HepG2 (cell line): ENCODE measurements around the gene EPS8L3. TPM values are rescaled to one million over a fixed set of nuclear protein-coding genes. Genes with fewer than 3 reads are reported as not detected.

Source experiments
- ATAC-seq: fragments of 200-7000 bp; cut with Tn5 transposase; 3 replicates; pipeline ENCODE4 v1.9.1; 2020; ENCODE audit warnings: mild to moderate bottlenecking, moderate library complexity
- BruUV-seq: library from RNA; stranded (reverse); fragments of 400-500 nt; replicated peaks from 2 replicates; lab custom pipeline; 2021; lab: Mats Ljungman, UMichigan
- CTCF ChIA-PET: fragments of 300-600 bp; formaldehyde crosslinking; extraction: SDS; loops from one replicate; lab custom pipeline; 2021; ENCODE audit warnings: low total read pairs, inconsistent platforms, low intra/inter-chr PET ratio; lab: Yijun Ruan, JAX
- POLR2A ChIA-PET: fragments of 350-600 bp; sonication (Branson Sonifier 250); formaldehyde crosslinking; loops from one replicate; lab custom pipeline; 2020; ENCODE audit warnings: antibody characterized with exemption, inconsistent platforms; lab: Yijun Ruan, JAX
- DNase-seq: peaks from one replicate; pipeline ENCODE4 v3.0.0-alpha.2; 2015; ENCODE audit warnings: low spot score
- FAIRE-seq: peaks from 3 replicates; lab custom pipeline; 2011; peaks lifted over from hg19 to GRCh38; lab: Jason Lieb, UNC
- H2AFZ ChIP-seq: one replicate; pipeline ENCODE4 v1.6.1; 2011; ENCODE audit warnings: low read length, inconsistent platforms
- H3K27ac ChIP-seq: fragments of 300-600 bp; 3 replicates; pipeline ENCODE4 v1.8.0; 2011; ENCODE audit warnings: mixed run types, mild to moderate bottlenecking, mixed read lengths, low read length, inconsistent platforms; ENCODE audit not compliant: insufficient read depth; ENCODE audit errors: extremely low read length
- H3K27me3 ChIP-seq, 2 experiments: fragments of 200-600 bp in 1 of 2; 2 replicates in 1 of 2; 3 replicates in 1 of 2; pipeline versions ENCODE4 v1.6.0 to v1.8.0; 2011; ENCODE audit warnings: low read length in 2 of 2, mild to moderate bottlenecking in 2 of 2, moderate library complexity in 2 of 2, inconsistent platforms in 1 of 2; ENCODE audit not compliant: insufficient read depth in 2 of 2, control insufficient read depth in 1 of 2
- H3K36me3 ChIP-seq, 2 experiments: fragments of 200-600 bp in 1 of 2; replicated peaks in 1 of 2; 2 replicates in 1 of 2; 3 replicates in 1 of 2; pipeline versions ENCODE4 v1.5.1 to v1.8.0; 2011; ENCODE audit warnings: low read length in 2 of 2, inconsistent platforms in 1 of 2; ENCODE audit not compliant: insufficient read depth in 2 of 2, control insufficient read depth in 1 of 2
- H3K4me1 ChIP-seq: 2 replicates; pipeline ENCODE4 v1.5.1; 2012; ENCODE audit warnings: low read length, inconsistent platforms; ENCODE audit not compliant: insufficient read depth
- H3K4me2 ChIP-seq: 2 replicates; pipeline ENCODE4 v1.6.0; 2011; ENCODE audit warnings: low read depth, low read length, inconsistent platforms
- H3K4me3 ChIP-seq, 3 experiments: fragments of 200-600 bp in 1 of 3; sonication (generic), shearing (Covaris generic) in 1 of 3; replicated peaks in 1 of 3; 2 replicates each; pipeline ENCODE4 v1.5.1; 2011 to 2016; ENCODE audit warnings: low read length in 3 of 3, inconsistent platforms in 2 of 3, low read depth in 2 of 3, mild to moderate bottlenecking in 2 of 3, control low read depth in 1 of 3, mixed read lengths in 1 of 3; ENCODE audit not compliant: insufficient read depth in 1 of 3
- H3K79me2 ChIP-seq: one replicate; pipeline ENCODE4 v1.6.1; 2011; ENCODE audit warnings: low read length, inconsistent platforms; ENCODE audit not compliant: insufficient read depth
- H3K9ac ChIP-seq: 2 replicates; pipeline ENCODE4 v1.6.0; 2011; ENCODE audit warnings: mild to moderate bottlenecking, low read depth, low read length, inconsistent platforms; ENCODE audit not compliant: insufficient read depth
- H3K9me3 ChIP-seq: 2 replicates; pipeline ENCODE4 v1.5.1; 2012; ENCODE audit warnings: mild to moderate bottlenecking, low read length
- H4K20me1 ChIP-seq: 2 replicates; pipeline ENCODE4 v1.6.0; 2011; ENCODE audit warnings: inconsistent platforms, mild to moderate bottlenecking, low read length, moderate library complexity; ENCODE audit not compliant: insufficient read depth
- EED ChIP-seq: sonication (generic); formaldehyde crosslinking; IDR thresholded peaks from 2 replicates; pipeline ENCODE4 v1.5.0; 2020; ENCODE audit warnings: mild to moderate bottlenecking, missing genetic modification reagents
- HNF4G ChIP-seq, 2 experiments: sonication (generic) in 1 of 2; formaldehyde crosslinking in 1 of 2; IDR thresholded peaks; 2 replicates each; pipeline versions ENCODE4 v1.4.0 to v1.6.1; 2011 to 2020; ENCODE audit warnings: borderline replicate concordance in 2 of 2, low read depth in 2 of 2, mild to moderate bottlenecking in 2 of 2, low read length in 1 of 2, missing genetic modification reagents in 1 of 2, moderate library complexity in 1 of 2
- JUNB ChIP-seq: sonication (generic); formaldehyde crosslinking; IDR thresholded peaks from 2 replicates; pipeline ENCODE4 v1.8.0; 2022; ENCODE audit warnings: missing genetic modification reagents, mild to moderate bottlenecking, borderline replicate concordance
- KDM2A ChIP-seq: sonication (generic); formaldehyde crosslinking; IDR thresholded peaks from 2 replicates; pipeline ENCODE4 v1.4.0; 2020; ENCODE audit warnings: low read depth, missing genetic modification reagents, borderline replicate concordance
- KLF9 ChIP-seq: IDR thresholded peaks from 2 replicates; pipeline ENCODE4 v1.6.1; 2016; ENCODE audit warnings: low read depth
- NR1H2 ChIP-seq: sonication (generic); formaldehyde crosslinking; IDR thresholded peaks from 2 replicates; pipeline ENCODE4 v1.8.1; 2022; ENCODE audit warnings: low read depth, missing genetic modification reagents, borderline replicate concordance
- SSRP1 ChIP-seq: IDR thresholded peaks from 2 replicates; pipeline ENCODE4 v1.6.1; 2016; ENCODE audit warnings: control low read depth
- ZFP36L1 ChIP-seq: sonication (generic); formaldehyde crosslinking; IDR thresholded peaks from 2 replicates; pipeline ENCODE4 v1.8.0; 2022; ENCODE audit warnings: mild to moderate bottlenecking, missing genetic modification reagents, moderate library complexity
- ZFP37 ChIP-seq: sonication (generic); formaldehyde crosslinking; IDR thresholded peaks from 2 replicates; pipeline ENCODE4 v1.4.0; 2020; ENCODE audit warnings: missing genetic modification reagents, borderline replicate concordance
- ZNF543 ChIP-seq: sonication (generic); formaldehyde crosslinking; IDR thresholded peaks from 2 replicates; pipeline ENCODE4 v1.4.0; 2020; ENCODE audit warnings: mild to moderate bottlenecking, missing genetic modification reagents
- WGBS: methylation state at CpG from one replicate; pipeline ENCODE4 v1.1.6; 2017; ENCODE audit warnings: low lambda C conversion rate; 5-methylcytosine and 5-hydroxymethylcytosine counted together
- in situ Hi-C: cut with HindIII; loops from 2 replicates; pipeline ENCODE4 v1.10.0; 2017; ENCODE audit warnings: low pct_unique_long_range_greater_than_20kb; ENCODE audit not compliant: extremely low pct_ligation_motif_present
- intact Hi-C: fragments of 100-400 bp; cut with micrococcal nuclease; formaldehyde crosslinking; loops from one replicate; pipeline ENCODE4 v1.10.0; 2022; ENCODE audit not compliant: unreplicated experiment
- polyA plus RNA-seq, 8 experiments: library from polyadenylated mRNA; depleted of rRNA in 3 of 8; stranded (reverse) in 7 of 8; unstranded in 1 of 8; fragments of >200 nt; fragmentation: Illumina TruSeq in 4 of 8; extraction: Trizol in 4 of 8; gene quantifications; 2 replicates each; pipeline versions ENCODE4 v1.2.1 to v1.2.3, GENCODE V29; 2011 to 2016; ENCODE audit warnings: low read depth in 4 of 8, missing spikeins in 1 of 8, mixed read lengths in 1 of 8; ENCODE audit not compliant: insufficient read depth in 1 of 8
- total RNA-seq, 5 experiments: library from RNA; depleted of rRNA; stranded (reverse); fragments of >200 nt; fragmentation: Illumina TruSeq; extraction: Trizol; gene quantifications; 2 replicates each; pipeline ENCODE4 v1.2.3, GENCODE V29; 2016; ENCODE audit warnings: low read depth in 1 of 5
- TF ChIP-seq, protein P1 (sequence below): sonication (generic); formaldehyde crosslinking; IDR thresholded peaks from 2 replicates; pipeline ENCODE4 v1.5.1; 2020; ENCODE audit warnings: mild to moderate bottlenecking, missing genetic modification reagents, moderate library complexity

Gene EPS8L3
- total and polyA plus RNA-seq, 2 of the 13 experiments (the other 11 are each of a cell fraction or from before 2014, with no cell fraction given) = 18.2 to 106 TPM

DNA sequence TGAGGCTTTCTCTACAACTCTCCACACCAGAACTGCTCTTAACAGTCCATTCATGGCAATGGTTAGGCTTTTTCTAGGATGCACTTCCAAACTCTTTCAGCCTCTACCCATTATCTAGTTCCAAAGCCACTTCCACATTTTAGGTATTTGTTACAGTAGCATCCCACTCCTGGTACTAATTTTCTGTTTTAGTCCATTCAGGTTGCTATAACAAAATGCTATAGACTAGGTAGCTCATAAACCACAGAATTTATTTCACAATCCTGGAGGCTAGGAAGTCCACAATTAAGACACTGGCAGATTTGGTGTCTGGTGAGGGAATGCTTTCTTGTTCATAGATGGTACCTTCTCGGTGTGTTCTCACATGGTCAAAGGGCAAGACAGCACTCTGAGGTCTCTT, 17.3 kb upstream of the EPS8L3 start:
- Histone ChIP-seq H3K9ac (no peak overlapping the region), H3K79me2 (no peaks in the 10 kb centered on the region), H3K4me2 (no peak overlapping the region), H3K4me3 (no peak overlapping the region), H4K20me1 (no peaks in the 10 kb centered on the region), H2AFZ (no peak overlapping the region), H3K4me1 (peaks cover 10% of the 10 kb centered on the region), H3K36me3 (no peaks in the 10 kb centered on the region), H3K27me3 (peaks cover 0 to 3% of the 10 kb centered on the region in 2 experiments; a peak in 3 of 5 replicates), H3K9me3 (peaks cover 8% of the 10 kb centered on the region), H3K27ac (no peak overlapping the region)
- TF ChIP-seq EED (CRISPR knock-in tag) (no peak), ZNF543 (CRISPR knock-in tag) (no peak), NR1H2 (CRISPR knock-in tag) (no peak), HNF4G (IDR thresholded peaks at IDR 0.05; ENCODE audit: borderline replicate concordance, low read depth, low read length) (no peak), HNF4G (CRISPR knock-in tag; IDR thresholded peaks at IDR 0.05; ENCODE audit: borderline replicate concordance, low read depth) (no peak), ZFP36L1 (no peak), JUNB (CRISPR knock-in tag) (no peak), KLF9 (CRISPR knock-in tag) (no peak), SSRP1 (CRISPR knock-in tag) (no peak), ZFP37 (CRISPR knock-in tag) (no peak), KDM2A (CRISPR knock-in tag) (no peak)
- TF ChIP-seq, protein P1, sequence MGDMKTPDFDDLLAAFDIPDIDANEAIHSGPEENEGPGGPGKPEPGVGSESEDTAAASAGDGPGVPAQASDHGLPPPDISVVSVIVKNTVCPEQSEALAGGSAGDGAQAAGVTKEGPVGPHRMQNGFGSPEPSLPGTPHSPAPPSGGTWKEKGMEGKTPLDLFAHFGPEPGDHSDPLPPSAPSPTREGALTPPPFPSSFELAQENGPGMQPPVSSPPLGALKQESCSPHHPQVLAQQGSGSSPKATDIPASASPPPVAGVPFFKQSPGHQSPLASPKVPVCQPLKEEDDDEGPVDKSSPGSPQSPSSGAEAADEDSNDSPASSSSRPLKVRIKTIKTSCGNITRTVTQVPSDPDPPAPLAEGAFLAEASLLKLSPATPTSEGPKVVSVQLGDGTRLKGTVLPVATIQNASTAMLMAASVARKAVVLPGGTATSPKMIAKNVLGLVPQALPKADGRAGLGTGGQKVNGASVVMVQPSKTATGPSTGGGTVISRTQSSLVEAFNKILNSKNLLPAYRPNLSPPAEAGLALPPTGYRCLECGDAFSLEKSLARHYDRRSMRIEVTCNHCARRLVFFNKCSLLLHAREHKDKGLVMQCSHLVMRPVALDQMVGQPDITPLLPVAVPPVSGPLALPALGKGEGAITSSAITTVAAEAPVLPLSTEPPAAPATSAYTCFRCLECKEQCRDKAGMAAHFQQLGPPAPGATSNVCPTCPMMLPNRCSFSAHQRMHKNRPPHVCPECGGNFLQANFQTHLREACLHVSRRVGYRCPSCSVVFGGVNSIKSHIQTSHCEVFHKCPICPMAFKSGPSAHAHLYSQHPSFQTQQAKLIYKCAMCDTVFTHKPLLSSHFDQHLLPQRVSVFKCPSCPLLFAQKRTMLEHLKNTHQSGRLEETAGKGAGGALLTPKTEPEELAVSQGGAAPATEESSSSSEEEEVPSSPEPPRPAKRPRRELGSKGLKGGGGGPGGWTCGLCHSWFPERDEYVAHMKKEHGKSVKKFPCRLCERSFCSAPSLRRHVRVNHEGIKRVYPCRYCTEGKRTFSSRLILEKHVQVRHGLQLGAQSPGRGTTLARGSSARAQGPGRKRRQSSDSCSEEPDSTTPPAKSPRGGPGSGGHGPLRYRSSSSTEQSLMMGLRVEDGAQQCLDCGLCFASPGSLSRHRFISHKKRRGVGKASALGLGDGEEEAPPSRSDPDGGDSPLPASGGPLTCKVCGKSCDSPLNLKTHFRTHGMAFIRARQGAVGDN (CRISPR knock-in tag) = no peak
- ChIA-PET CTCF (no interaction called here), POLR2A (no interaction called here)
- in situ Hi-C loops (no loop called here), intact Hi-C loops (no loop called here)
- no peak for ATAC-seq
- FAIRE-seq = no peak
- DNase-seq = no peak
- 0% methylated on average over 1 of the region's 1 CpG for WGBS
- no TSS peak for BruUV-seq
